Retina (tissue), 1 donor: ENCODE data around the gene SDC1.
"Not testable (repeated sequence)": the region's sequence is repeated elsewhere in the genome, so short reads cannot be mapped to it uniquely, and the experiment has no call there.

ENCODE experiments used
- DNase-seq: peaks from one replicate; pipeline ENCODE4 v3.0.0-alpha.2; 2016

SDC1 gene

GRCh38 chr2:20195431-20196033 lies 29.4 kb downstream of the SDC1 start:
- DNase-seq = no peak

- DNase-seq = not testable (repeated sequence)
Observed at GRCh38 chr2:20195016-20195411, 29.9 kb downstream of the SDC1 start.

- DNase-seq = no peak
Observed at GRCh38 chr2:20194097-20195015, 30.6 kb downstream of the SDC1 start.

- no peak for DNase-seq
Observed at GRCh38 chr2:20193185-20193584, 31.7 kb downstream of the SDC1 start.

- no peak for DNase-seq
Observed at GRCh38 chr2:20192781-20193180, 32.1 kb downstream of the SDC1 start.

GRCh38 chr2:20191714-20192569 lies 33.0 kb downstream of the SDC1 start:
- DNase-seq = no peak

GRCh38 chr2:20190876-20191713 lies 33.8 kb downstream of the SDC1 start:
- DNase-seq = peak; percentile 63

GRCh38 chr2:20190170-20190569 lies 34.8 kb downstream of the SDC1 start:
- no peak for DNase-seq

GRCh38 chr2:20189299-20189931 lies 35.5 kb downstream of the SDC1 start:
- DNase-seq = no peak

GRCh38 chr2:20188851-20189250 lies 36.1 kb downstream of the SDC1 start:
- DNase-seq = no peak

GRCh38 chr2:20188201-20188600 lies 36.7 kb downstream of the SDC1 start:
- DNase-seq = no peak

GRCh38 chr2:20187331-20187730 lies 37.6 kb downstream of the SDC1 start:
- DNase-seq = no peak

- DNase-seq = no peak
Observed at GRCh38 chr2:20186855-20187187, 38.1 kb downstream of the SDC1 start.

- DNase-seq = no peak
Observed at GRCh38 chr2:20186078-20186854, 38.7 kb downstream of the SDC1 start.

- no peak for DNase-seq
Observed at GRCh38 chr2:20185176-20186022, 39.5 kb downstream of the SDC1 start.

- DNase-seq = no peak
Observed at GRCh38 chr2:20184067-20184938, 40.6 kb downstream of the SDC1 start.

GRCh38 chr2:20183373-20183772 lies 41.6 kb downstream of the SDC1 start:
- no peak for DNase-seq

GRCh38 chr2:20182241-20182931 lies 42.5 kb downstream of the SDC1 start:
- no peak for DNase-seq

- DNase-seq = no peak
Observed at GRCh38 chr2:20181761-20182160, 43.2 kb downstream of the SDC1 start.
